Sigmoid colon (tissue), 3 donors: ENCODE results near the gene ZSCAN4.

Source experiments
- POLR2A ChIP-seq, 2 donors: fragments of 450-650 bp; IDR thresholded peaks; one replicate each; pipeline ENCODE4 v1.6.1; 2016; ENCODE audit warnings: antibody characterized with exemption in 2 of 2, mild to moderate bottlenecking in 2 of 2, moderate library complexity in 2 of 2
- TF ChIP-seq, protein P1 (sequence below), 4 experiments: fragments of 450-650 bp in 3 of 4; fragments of 200-600 bp in 1 of 4; IDR thresholded peaks; one replicate each; pipeline ENCODE4 v1.5.1; 2016 to 2019; ENCODE audit warnings: antibody characterized with exemption in 4 of 4, mild to moderate bottlenecking in 3 of 4, moderate library complexity in 2 of 4

DNA sequence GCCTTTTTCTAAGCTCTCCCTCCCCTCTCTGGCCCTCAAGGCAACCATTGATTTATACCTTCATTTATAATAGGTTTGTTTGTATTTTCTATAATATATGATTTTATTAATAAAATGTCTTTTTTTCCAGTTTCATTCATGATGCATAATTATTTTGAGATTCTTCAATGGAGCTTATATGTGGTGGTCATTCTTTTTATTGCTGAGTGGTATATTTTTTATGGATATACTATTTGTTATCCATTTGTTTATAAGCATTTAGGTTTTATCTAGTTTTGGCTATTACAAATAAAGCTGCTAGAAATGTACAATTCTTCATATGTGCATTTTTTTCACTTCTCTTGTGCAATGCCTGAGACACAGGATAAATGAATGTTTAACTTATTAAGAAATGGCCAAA is 25.0 kb upstream of the ZSCAN4 start:
- no peak for TF ChIP-seq POLR2A (IDR thresholded peaks at IDR 0.05)
- TF ChIP-seq, protein P1, sequence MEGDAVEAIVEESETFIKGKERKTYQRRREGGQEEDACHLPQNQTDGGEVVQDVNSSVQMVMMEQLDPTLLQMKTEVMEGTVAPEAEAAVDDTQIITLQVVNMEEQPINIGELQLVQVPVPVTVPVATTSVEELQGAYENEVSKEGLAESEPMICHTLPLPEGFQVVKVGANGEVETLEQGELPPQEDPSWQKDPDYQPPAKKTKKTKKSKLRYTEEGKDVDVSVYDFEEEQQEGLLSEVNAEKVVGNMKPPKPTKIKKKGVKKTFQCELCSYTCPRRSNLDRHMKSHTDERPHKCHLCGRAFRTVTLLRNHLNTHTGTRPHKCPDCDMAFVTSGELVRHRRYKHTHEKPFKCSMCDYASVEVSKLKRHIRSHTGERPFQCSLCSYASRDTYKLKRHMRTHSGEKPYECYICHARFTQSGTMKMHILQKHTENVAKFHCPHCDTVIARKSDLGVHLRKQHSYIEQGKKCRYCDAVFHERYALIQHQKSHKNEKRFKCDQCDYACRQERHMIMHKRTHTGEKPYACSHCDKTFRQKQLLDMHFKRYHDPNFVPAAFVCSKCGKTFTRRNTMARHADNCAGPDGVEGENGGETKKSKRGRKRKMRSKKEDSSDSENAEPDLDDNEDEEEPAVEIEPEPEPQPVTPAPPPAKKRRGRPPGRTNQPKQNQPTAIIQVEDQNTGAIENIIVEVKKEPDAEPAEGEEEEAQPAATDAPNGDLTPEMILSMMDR (IDR thresholded peaks at IDR 0.05): no peak
